WTC11 (cell line): ENCODE results near the gene NLGN3.

Experiments
- ZNF263 ChIP-seq: sonication (generic); formaldehyde crosslinking; IDR thresholded peaks from 2 replicates; pipeline ENCODE4 v1.8.1; 2022; ENCODE audit warnings: low read depth, mild to moderate bottlenecking, moderate library complexity, missing genetic modification reagents
- TF ChIP-seq, protein P1 (sequence below): fragments of 200-600 bp; IDR thresholded peaks from 2 replicates; pipeline ENCODE4 v1.8.0; 2022; ENCODE audit warnings: antibody characterized with exemption
- TF ChIP-seq, protein P2 (sequence below): sonication (generic); formaldehyde crosslinking; IDR thresholded peaks from 2 replicates; pipeline ENCODE4 v1.8.1; 2023; ENCODE audit warnings: mild to moderate bottlenecking, missing genetic modification reagents

DNA sequence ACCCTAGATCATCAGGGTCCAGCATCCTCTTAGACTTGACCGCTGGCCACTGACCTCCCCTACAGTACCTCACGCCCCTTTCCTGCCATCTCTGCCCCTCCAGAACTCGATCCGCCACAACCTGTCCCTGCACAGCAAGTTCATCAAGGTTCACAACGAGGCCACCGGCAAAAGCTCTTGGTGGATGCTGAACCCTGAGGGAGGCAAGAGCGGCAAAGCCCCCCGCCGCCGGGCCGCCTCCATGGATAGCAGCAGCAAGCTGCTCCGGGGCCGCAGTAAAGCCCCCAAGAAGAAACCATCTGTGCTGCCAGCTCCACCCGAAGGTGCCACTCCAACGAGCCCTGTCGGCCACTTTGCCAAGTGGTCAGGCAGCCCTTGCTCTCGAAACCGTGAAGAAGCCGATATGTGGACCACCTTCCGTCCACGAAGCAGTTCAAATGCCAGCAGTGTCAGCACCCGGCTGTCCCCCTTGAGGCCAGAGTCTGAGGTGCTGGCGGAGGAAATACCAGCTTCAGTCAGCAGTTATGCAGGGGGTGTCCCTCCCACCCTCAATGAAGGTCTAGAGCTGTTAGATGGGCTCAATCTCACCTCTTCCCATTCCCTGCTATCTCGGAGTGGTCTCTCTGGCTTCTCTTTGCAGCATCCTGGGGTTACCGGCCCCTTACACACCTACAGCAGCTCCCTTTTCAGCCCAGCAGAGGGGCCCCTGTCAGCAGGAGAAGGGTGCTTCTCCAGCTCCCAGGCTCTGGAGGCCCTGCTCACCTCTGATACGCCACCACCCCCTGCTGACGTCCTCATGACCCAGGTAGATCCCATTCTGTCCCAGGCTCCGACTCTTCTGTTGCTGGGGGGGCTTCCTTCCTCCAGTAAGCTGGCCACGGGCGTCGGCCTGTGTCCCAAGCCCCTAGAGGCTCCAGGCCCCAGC, 43.8 kb upstream of the NLGN3 start:
- TF ChIP-seq, protein P1, sequence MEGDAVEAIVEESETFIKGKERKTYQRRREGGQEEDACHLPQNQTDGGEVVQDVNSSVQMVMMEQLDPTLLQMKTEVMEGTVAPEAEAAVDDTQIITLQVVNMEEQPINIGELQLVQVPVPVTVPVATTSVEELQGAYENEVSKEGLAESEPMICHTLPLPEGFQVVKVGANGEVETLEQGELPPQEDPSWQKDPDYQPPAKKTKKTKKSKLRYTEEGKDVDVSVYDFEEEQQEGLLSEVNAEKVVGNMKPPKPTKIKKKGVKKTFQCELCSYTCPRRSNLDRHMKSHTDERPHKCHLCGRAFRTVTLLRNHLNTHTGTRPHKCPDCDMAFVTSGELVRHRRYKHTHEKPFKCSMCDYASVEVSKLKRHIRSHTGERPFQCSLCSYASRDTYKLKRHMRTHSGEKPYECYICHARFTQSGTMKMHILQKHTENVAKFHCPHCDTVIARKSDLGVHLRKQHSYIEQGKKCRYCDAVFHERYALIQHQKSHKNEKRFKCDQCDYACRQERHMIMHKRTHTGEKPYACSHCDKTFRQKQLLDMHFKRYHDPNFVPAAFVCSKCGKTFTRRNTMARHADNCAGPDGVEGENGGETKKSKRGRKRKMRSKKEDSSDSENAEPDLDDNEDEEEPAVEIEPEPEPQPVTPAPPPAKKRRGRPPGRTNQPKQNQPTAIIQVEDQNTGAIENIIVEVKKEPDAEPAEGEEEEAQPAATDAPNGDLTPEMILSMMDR, result no peak
- TF ChIP-seq, protein P2, sequence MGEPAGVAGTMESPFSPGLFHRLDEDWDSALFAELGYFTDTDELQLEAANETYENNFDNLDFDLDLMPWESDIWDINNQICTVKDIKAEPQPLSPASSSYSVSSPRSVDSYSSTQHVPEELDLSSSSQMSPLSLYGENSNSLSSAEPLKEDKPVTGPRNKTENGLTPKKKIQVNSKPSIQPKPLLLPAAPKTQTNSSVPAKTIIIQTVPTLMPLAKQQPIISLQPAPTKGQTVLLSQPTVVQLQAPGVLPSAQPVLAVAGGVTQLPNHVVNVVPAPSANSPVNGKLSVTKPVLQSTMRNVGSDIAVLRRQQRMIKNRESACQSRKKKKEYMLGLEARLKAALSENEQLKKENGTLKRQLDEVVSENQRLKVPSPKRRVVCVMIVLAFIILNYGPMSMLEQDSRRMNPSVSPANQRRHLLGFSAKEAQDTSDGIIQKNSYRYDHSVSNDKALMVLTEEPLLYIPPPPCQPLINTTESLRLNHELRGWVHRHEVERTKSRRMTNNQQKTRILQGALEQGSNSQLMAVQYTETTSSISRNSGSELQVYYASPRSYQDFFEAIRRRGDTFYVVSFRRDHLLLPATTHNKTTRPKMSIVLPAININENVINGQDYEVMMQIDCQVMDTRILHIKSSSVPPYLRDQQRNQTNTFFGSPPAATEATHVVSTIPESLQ (CRISPR knock-in tag), result no peak
- TF ChIP-seq ZNF263 (CRISPR knock-in tag), result no peak
